HG03469 (cell line): ENCODE data around the gene CPED1.
"Not testable (repeated sequence)": the region's sequence is repeated elsewhere in the genome, so short reads cannot be mapped to it uniquely, and the experiment has no call there.

Experiments
- ATAC-seq: cut with Tn5 transposase; IDR thresholded peaks from one replicate; pipeline ENCODE4 v1.9.1; 2021; ENCODE audit warnings: mild to moderate bottlenecking, moderate library complexity, moderate number of reproducible peaks; ENCODE audit not compliant: unreplicated experiment

The CPED1 gene

GRCh38 chr7:121212036-121212435 is 223.5 kb downstream of the CPED1 start:
- no peak for ATAC-seq

- ATAC-seq, result no peak
Observed at GRCh38 chr7:121214657-121215056, 226.1 kb downstream of the CPED1 start.

- no peak for ATAC-seq
Observed at GRCh38 chr7:121219026-121219425, 230.5 kb downstream of the CPED1 start.

GRCh38 chr7:121221108-121221507 is 232.6 kb downstream of the CPED1 start:
- ATAC-seq, result not testable (repeated sequence)

- no peak for ATAC-seq
Observed at GRCh38 chr7:121228779-121229178, 240.3 kb downstream of the CPED1 start.

- no peak for ATAC-seq
Observed at GRCh38 chr7:121235201-121235600, 246.7 kb downstream of the CPED1 start.

GRCh38 chr7:121237601-121238000 is 249.1 kb downstream of the CPED1 start:
- no peak for ATAC-seq

- ATAC-seq, result no peak
Observed at GRCh38 chr7:121244120-121244870, 255.8 kb downstream of the CPED1 start.

- ATAC-seq, result not testable (repeated sequence)
Observed at GRCh38 chr7:121251367-121251766, 262.9 kb downstream of the CPED1 start.

GRCh38 chr7:121252523-121253235 is 264.2 kb downstream of the CPED1 start:
- not testable (repeated sequence) for ATAC-seq

- no peak for ATAC-seq
Observed at GRCh38 chr7:121259826-121260225, 271.3 kb downstream of the CPED1 start.

GRCh38 chr7:121261207-121261884 is 272.8 kb downstream of the CPED1 start:
- no peak for ATAC-seq

- no peak for ATAC-seq
Observed at GRCh38 chr7:121262221-121262620, 273.7 kb downstream of the CPED1 start.

- ATAC-seq, result no peak
Observed at GRCh38 chr7:121262969-121263368, 274.5 kb downstream of the CPED1 start.

- ATAC-seq, result no peak
Observed at GRCh38 chr7:121266307-121266894, 277.9 kb downstream of the CPED1 start.

GRCh38 chr7:121267612-121268011 is 279.1 kb downstream of the CPED1 start:
- ATAC-seq, result no peak

GRCh38 chr7:121269798-121270197 is 281.3 kb downstream of the CPED1 start:
- ATAC-seq, result no peak

- ATAC-seq, result no peak
Observed at GRCh38 chr7:121271098-121271497, 282.6 kb downstream of the CPED1 start.

GRCh38 chr7:121271916-121272315 is 283.4 kb downstream of the CPED1 start:
- ATAC-seq, result peak; percentile 47

GRCh38 chr7:121272676-121273075 is 284.2 kb downstream of the CPED1 start:
- no peak for ATAC-seq

GRCh38 chr7:121273467-121274167 is 285.1 kb downstream of the CPED1 start:
- no peak for ATAC-seq
